NCI-H2107 treated with DMSO at 0.1 percent for 48 hours (cell line): ENCODE data around the gene ADK.
A peak's percentile ranks its signal among the peaks of the same experiment; 100 is the strongest.

ENCODE experiments used
- DNase-seq: peaks from one replicate; lab custom pipeline; 2025; ENCODE audit not compliant: unreplicated experiment; lab: John Stamatoyannopoulos, UW

ADK gene

DNA sequence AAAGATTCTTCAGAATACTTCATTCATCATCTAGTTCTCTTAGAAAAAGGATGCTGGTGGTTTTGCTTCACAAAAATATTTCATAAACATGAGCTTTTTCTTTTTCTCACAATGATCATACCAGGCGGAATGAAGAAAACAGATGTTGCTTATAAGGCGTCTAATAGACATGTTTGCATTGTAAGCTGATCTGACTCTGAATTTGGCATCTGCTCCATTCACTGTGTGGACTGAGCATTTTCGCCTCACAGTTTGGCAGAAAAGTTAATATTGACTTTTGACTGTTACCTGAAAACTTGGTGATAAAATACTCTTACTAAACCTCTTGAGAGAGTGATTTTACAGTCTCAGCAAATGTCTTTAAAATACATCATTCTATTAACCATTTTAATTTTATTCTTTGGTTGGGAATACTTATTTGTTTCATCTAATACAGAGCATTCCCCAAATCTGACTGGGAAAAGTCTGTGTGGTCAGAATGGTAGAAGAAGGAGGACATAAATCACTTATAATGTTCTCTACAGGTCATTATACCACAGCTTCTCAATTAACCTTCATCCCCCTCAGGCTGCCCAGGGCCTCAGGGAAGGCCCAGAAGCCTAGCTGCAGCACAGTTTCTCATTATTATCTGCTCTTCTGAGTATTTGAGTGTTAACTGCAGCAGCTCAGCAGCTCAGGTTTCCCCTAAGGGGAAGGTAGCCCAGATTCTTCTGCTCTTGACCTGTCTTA lies 553.8 kb downstream of the ADK start:
- peak; percentile 49 for DNase-seq

DNA sequence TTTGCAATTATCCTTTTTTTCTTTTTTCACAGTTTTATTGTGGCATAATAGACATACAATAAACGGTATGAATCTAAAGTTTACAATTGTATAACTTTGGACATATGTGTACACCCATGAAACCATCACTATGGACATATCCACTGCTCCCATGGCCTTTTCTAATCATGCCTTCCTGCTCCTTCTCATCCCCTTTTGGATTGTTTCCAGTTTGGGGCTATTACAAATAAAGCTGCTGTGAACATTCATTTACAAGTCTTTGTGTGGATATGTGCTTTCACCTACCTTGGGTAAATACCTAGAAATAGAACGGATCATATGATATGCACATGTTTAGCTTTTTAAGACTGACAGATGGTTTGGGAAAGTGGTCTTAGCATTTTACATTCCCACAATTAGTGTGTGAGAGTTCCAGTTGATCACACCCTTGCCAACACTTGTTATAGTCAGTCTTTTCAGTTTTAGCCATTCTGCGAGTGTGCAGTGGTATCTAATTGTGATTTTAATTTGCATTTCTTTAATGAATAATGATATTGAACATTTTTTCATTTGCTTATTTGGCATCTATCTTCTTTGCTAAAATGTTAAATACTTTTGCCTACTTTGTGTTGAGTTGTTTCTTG lies 554.4 kb downstream of the ADK start:
- peak; percentile 49 for DNase-seq

DNA sequence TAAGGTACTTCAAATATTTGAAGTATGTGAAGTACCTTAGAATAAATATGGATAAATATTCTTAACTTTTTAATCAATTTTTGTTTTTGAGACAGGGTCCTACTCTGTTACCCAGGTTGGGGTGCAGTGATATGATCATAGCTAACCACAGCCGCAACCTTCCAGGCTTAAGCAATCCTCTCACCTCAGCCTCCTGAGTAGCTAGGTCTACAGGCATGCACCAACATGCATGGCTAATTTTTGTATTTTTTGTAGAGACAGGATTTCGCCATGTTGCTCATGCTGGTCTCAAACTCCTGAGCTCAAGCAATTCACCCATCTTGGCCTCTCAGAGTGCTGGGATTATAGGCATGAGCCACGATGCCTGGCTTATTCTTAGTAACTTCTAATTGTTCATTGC lies 555.9 kb downstream of the ADK start:
- no peak for DNase-seq

DNA sequence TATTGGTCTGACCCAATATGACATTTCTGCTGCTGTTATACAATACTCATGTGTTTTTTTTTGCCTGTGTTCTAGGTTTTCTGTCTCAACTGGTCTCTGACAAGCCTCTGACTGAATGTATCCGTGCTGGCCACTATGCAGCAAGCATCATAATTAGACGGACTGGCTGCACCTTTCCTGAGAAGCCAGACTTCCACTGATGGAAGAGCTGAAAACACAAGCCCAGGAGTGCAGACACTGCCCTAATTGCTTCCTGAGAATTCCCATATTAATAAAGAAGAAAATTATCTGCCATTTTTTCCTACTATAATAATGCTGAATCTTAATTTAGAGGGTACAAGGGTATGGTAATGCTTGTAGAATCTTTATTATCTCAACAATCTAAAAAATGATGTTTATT lies 557.2 kb downstream of the ADK start:
- DNase-seq, result no peak

DNA sequence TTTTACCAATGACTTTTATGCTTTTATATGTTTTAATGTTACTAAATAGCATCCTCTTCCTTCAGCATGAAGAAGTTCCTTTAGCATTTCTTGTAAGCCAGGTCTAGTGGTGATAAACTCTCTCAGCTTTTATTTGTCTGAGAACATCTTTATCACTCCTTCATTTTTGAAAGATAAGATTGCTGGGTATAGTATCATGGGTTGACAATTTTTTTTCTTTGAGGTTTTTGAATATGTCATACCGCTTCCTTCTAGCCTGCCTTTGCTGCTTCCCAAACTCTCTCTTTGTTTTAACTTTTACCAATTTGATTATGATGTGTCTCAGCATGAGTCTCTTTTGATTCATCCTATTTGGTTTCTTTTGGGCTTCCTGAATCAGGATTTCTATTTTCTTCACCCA lies 567.2 kb downstream of the ADK start:
- no peak for DNase-seq

DNA sequence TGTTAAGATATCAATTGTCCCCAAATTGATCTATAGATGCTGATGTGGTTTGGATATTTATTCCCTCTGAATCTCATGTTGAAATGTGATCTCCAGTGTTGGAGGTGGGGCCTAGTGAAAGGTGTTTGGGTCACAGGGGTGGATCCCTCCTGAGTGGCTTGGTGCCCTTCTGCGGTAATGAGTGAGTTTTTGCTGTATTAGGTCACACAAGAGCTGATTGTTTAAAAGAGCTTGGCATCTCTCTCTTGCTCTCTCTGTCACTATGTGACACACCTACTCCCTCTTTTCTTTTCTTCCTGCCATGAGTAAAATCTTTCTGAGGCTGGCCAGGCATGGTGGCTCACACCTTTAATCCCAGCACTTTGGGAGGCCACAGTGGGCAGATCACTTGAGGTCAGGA lies 577.2 kb downstream of the ADK start:
- no peak for DNase-seq

DNA sequence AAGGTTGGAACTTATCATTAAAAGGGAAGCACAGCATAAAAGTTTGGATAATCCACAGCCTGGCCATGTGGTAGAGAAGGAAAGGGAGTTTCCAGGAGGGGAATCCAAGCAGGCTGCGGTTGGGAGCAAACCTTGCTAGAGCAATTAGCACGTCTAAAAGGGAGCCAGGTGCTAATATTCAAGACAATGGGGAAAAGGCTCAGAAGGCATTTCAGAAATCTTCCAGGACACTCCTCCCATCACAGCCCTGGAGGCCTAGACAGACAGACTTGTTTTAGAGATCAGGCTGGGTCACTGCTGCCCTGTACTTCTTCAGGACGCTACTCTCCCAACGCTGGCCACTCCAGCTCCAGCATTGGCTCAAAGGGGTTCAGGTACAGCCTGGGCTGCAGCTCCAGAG lies 579.2 kb downstream of the ADK start:
- DNase-seq, result no peak

DNA sequence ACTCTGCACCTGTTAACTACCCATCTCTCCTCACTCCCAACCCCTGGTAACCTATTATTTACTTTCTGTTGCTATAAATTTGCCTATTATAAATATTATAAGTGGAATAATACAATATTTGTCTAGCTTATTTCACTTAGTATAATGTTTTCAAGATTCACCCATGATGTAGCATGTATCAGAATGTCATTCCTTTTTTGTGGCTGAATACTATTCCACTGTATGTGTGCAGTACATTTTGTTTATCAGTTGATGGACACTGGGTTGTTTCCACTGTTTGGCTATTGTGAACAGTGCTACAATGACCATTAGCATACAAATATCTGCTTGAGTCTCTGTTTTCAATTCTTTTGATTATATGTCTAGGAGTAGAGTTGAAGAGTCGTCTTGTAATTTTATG lies 582.6 kb downstream of the ADK start:
- DNase-seq, result no peak

DNA sequence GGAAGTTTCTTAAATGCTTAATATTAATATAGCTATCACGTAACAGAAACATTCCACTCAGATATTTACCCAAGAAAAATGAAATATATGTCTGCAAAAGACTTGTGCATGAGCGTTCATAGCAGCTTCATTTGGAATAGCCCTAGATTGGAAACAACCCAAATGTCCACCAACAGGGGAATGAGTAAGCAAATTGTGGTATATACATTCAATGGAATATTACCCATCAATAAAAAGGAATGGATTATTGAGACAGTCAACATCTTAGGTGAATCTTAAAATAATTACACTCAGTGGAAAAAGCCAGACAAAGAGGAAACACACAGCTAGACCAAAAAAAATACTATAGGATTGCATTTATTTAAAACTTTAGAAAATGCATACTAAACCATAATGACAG lies 585.0 kb downstream of the ADK start:
- no peak for DNase-seq

DNA sequence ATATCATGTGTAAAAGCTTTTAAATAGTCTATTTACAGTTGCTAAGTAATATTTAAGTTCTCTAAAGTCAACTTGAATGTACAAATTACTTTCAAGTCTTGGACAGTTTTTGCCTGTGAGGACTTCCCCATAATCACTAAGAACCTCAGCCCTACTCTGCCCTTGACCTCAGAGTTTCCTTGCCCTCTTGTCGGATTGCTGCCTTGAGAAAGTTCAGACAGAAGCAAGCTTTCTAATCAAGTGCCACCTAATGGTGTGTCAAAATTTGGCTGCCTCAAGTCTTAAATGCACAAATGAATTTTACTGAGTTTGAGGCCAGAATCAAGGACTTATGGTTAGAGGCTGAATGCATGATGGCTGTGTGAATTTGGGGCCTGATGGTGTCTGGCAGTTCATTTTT lies 587.0 kb downstream of the ADK start:
- DNase-seq, result no peak

DNA sequence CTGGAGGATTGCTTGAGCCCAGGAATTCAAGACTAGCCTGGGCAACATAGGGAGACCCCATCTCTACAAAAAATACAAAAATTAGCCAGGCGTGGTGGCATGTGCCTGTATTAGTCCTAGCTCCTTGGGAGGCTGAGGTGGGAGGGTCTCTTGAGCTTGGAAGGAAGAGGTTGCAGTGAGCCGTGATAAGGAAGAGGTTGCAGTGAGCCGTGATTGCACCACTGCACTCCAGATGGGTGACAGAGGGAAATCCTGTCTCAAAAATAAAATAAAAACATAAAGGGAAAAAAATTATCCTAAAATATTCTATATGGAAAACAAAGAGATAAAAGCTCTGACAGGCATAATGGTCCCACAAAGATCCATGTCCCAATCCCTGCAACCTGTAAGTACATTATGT lies 587.5 kb downstream of the ADK start:
- DNase-seq, result no peak

DNA sequence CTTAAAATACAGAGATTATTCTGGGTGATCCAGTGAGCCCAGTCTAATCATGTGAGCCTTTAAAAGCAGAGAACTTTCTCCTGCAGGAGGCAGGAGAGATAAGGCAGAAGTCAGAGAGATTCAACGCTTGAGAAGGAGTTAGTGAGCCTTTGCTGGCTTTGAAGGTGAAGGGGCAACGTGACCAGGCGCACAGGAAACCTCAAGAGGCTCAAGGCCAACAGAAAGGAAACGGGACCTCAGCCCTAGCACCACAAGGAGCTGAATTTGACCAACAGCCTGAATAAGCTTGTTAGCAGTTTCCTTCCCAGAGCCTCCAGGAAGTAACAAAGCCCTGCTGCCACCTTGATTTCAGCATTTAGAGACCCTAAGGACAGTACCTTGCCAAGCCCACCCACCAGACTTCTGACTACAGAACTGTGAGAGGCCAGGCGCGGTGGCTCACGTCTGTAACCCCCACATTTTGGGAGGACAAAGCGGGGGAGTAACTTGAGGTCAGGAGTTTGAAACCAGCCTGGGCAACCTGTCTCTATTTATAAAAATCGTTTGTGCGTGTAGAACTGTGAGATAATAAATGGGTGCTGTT lies 588.1 kb downstream of the ADK start:
- no peak for DNase-seq

DNA sequence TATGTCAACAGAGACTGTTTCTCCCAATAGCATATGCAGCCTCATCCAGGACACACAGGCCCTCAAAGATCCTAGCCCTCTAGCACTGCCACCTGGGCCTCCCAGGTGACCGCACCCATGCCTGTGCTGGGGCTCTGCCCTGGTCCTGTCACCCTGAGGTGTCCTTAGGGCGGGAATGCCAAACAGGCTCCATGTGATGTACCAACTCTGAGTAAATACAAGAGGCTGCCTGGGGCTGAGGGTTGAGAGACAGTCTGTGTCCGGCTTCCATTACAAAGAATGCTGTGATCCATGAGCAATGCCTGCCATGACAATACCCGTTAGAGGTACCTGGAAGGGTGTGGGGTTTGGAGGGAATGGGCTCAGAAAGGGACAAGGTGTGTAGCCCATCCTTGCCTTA lies 592.4 kb downstream of the ADK start:
- DNase-seq, result no peak

DNA sequence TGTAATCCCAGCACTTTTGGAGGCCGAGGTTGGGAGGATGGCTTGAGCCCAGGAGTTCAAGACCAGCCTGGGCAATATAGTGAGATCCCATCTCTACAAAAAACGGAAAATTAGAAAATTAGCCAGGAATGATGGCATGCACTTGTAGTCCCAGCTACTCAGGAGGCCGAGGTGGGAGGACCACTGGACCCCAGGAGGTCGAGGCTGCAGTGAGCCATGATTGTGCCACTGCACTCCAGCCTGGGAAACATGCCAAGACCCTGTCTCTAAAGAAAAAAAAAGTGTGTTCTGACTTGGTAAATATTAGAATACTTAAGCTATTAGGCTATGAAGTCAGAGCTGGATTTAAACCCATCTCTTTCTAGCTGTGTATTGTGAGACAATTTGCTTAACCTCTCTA lies 594.4 kb downstream of the ADK start:
- DNase-seq, result no peak

DNA sequence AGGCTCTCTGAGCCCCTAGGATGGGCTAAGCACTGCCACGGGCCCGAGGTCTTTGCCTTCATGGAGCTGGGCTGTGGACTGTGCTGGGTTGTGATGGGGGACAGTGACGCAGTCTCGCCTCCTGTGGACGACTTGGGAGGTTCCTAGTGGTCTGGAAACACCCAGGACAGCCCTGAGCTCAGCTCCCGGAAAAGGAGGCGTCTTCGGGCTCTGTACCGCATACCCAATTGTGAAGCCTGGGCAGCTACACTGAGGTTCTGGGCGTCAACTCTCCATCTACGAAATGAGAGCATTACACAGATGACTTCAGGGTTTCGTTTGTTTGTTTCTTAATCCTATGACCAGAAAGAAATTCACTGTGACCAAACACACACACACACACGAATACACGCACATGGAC lies 595.8 kb downstream of the ADK start:
- DNase-seq, result no peak

DNA sequence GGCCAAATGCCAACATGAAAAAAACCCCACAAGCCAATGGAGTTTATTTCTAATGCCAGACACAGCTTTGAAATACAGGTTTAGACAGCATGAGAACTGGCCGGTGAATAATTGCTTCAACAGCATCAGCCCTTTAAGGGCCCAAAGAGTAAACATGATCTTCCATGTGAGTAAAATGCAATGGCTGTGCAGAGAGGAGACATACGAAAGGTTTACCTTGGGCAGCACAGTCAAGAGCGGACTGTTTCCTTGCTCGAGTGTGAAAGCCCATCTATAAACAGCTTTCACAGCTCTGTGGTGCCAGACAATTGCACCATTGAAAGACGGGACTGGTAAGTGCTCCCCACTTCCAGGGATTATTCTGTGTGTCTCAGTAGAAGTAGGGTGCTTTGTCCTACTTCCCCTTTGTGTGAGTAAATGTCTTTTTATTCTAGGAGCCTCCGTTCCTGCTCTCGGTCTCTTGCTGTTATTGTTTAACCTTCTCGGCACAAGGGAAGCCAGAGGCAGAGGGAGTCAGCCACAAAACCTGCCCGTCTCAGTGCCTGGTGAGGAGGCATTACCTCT lies 597.5 kb downstream of the ADK start:
- DNase-seq, result no peak

DNA sequence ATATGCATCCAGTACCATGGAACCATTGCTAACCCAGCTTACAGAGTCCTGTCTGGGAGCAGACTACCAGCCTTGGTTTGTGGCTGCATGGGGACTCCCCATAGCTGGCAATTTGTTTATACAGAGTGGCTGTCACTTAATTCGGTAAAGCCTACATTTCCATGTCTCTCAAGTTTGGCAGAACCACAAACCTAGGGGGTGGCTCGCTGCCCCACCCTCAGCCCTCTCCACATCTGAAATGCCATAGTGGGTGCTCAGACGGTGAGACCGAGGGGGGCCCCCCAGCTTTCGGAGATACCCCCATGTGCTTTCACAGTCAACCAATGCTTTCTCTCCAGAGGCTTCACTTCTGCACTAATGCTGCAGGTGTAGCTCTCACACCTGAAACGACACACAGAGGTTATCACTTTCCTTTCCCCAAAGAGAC lies 599.8 kb downstream of the ADK start:
- no peak for DNase-seq

DNA sequence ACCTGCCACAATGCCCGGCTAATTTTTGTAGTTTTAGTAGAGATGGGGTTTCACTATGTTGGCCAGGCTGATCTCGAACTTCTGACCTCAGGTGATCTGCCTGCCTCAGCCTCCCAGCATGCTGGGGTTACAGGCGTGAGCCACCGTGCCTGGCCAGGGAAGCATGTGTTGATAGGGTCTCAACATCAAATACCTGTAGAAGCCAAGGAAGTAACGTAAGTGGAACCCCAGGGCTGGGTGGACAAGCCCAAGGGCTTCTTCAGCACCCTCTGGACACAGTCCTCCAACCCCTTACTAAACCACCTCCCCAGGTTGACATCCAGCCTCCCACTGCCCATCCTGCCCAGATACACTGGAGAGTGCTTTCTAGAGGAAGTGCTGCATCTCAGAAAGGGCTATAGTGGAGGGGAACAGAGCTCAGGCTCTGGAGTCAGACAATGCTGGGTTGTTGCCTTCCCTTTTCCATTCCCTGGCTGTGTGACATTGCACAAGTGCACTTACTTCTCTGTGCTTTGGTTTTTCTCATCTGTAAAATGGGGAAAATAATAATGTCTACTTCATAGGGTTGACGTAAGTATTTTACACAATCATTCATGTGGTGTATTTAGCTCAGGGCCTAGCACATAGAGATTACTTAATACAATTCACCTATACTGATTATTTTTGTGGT lies 601.5 kb downstream of the ADK start:
- DNase-seq, result no peak

DNA sequence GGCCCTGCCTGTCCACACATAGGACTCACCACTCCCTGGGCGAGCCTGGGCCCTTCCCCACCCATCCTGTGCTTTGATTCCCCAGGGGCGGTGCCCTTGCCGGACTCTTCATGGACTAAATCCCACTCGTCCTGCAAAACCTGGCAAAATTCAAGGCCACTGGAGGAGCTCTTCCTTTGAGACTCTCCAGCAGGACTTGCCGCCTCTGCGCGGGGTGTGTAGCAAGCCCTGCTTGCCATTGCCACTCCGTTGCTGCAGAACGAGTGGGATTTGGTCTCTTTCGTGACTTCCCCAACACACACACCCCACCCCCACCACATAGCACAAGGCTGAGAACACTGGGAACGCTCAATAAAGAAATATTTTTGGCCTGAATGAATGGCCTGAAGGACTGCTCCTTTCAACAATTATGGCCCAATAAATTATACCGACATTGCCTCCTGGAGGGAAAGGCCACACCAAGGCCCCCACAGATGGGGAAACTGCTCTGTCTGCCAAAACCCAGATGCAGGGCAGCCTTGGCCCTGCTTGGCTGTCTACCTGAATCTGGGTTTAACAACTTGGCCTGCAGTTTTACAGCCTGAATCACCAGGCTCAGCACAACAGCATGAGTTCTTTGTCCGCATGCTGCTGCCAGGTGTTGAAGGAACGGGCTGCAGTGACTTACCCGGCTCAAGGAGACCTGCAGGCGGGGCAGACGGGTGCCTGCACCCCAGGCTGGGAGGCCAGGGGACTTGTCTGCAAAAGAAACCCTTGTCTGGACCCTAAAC lies 602.6 kb downstream of the ADK start:
- DNase-seq, result no peak

DNA sequence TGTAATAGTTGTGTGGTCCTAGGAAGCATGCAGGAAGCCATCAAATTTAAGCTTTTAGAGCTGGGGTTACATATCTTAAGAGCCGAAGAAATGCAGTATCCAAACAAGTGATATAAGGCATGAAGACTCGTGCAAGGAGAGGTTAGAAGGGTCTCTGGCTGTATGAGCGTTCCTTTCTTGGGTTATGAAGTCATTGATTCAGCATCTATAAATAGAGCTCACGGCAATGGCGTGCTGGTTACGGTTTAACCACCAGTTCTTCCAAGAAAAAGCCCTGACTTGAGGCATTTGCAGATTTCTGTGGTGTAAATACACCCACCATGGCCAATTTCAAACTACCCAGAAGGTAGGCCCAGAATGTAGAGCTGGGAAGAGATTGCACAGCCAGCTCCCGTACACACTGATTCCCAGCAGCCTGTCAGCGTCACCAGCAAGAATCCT lies 603.4 kb downstream of the ADK start:
- DNase-seq, result no peak

DNA sequence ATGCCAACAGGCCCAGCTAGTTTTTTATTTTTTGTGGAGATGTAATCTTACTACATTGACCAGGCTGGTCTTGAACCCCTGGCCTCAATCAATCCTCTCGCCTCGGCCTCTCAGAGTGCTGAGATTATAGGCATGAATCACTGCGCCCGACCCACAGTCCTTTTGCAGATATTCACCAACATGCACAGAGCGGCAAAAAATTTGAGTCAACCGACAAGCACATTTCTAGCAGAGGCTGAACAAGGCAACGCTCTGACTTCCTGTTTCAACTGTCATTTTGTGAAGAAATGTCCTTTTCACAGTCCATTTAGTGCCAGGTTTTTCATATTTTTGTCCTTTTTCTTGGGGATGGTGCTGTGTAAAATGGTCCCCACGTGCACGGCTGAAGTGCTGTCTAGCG lies 604.3 kb downstream of the ADK start:
- DNase-seq, result no peak
